ENCODE data around the gene ENPP3.

- TF ChIP-seq EP300 (IDR thresholded peaks at IDR 0.05): no peak
- TF ChIP-seq CTCF (IDR thresholded peaks at IDR 0.05): no peak
- TF ChIP-seq POLR2A (IDR thresholded peaks at IDR 0.05): no peak
- no peak for TF ChIP-seq POLR2AphosphoS5 (IDR thresholded peaks at IDR 0.05)
Observed at GRCh38 chr6:131745476-131745875, 108.4 kb downstream of the ENPP3 start.

Measured in sigmoid colon (tissue), 4 donors.